GM21390 (cell line): ENCODE data around the gene FOXP1.

Experiments
- ATAC-seq: cut with Tn5 transposase; IDR thresholded peaks from one replicate; pipeline ENCODE4 v1.9.1; 2021; ENCODE audit not compliant: unreplicated experiment

FOXP1 gene

DNA sequence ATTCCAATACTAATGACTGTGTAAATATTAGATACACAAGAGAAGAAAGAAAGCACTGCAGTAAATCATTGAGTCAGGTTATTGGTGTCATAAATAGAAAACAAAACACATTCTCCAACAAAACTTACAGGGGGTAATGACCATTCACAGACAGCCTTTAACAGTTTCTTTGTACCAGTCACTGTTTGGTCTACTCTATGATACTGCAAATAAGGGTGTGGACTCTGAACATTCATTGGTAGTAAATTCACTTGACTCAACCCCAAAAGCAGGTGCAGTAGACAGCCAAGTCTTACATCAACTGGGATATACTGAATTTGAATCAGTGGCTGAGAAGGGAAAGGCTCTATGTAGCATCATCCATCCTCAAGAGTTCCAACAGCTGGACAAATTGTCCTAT, 463.5 kb downstream of the FOXP1 start:
- no peak for ATAC-seq

DNA sequence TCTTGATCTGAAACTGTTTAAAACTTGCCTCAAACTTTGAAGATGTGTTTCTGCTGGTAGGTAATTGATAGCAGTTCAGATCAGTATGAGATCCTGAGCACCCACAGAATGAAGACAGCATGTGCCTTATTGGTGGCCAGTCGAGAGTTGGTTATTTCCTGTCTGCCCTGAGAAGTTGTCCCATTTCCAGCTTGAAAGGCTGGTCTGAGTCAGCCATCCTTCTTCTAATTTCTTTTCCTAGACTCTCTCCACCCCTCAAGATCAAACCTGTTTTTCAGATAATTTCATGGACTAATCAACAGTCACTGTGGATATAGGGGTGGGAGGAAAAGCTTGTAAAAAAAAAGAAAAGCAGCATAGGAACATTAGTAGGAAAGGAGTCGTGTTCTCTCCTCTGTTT, 464.4 kb downstream of the FOXP1 start:
- no peak for ATAC-seq

DNA sequence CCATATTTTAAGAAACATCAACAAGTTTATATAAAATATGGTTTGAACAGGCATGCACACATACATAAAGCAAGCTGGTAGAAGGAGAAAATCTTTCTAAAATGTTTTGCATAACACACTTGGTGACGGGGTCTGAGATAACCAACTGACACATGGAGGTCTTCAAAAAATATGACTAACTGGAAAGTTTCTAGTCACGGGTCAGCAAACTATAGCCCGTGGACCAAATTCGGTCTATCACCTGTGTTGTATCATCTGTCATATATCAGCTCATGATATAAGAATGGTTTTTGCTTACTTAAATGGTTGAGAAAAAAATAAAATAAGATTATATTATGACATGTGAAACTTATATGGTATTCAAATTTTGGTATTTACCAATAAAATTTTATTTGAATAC, 465.1 kb downstream of the FOXP1 start:
- ATAC-seq = no peak

GRCh38 chr3:71117572-71118247, 465.8 kb downstream of the FOXP1 start:
- no peak for ATAC-seq

GRCh38 chr3:71114610-71115009, 468.9 kb downstream of the FOXP1 start:
- no peak for ATAC-seq

- ATAC-seq = no peak
Observed at GRCh38 chr3:71112576-71112975, 471.0 kb downstream of the FOXP1 start.

DNA sequence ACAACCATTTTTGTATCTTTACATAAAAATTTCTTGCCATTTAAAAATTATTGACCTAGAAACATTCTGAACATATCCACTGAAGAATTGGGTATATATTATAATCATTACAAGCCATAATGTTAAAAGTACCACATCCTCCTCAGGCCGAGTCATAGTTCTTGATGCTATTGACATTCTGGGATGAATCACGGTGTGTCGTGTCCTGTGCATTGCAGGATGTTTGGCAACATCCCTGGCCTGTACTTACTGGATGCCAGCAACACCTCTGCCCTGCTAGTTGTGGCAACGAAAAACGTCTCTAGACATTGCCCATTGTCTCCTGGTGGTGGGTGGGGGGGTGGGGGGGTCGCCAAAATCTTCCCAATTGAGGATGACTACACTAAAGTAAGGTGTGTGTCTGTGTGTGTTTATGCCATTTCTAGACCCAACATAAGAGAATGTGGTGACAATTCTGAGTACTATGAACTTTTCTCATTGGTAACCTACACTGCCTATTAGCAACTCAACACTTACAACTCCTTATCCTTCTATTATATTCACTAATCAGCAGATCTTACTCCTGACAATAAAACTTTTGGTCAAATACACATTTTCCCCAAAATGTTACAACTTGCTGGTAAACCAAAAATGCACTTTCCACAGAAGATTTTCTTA, 471.6 kb downstream of the FOXP1 start:
- no peak for ATAC-seq

GRCh38 chr3:71110385-71111222, 472.9 kb downstream of the FOXP1 start:
- ATAC-seq = no peak

- ATAC-seq = no peak
Observed at GRCh38 chr3:71109977-71110285, 473.6 kb downstream of the FOXP1 start.

GRCh38 chr3:71109241-71109976, 474.1 kb downstream of the FOXP1 start:
- no peak for ATAC-seq

- no peak for ATAC-seq
Observed at GRCh38 chr3:71107926-71108325, 475.6 kb downstream of the FOXP1 start.

DNA sequence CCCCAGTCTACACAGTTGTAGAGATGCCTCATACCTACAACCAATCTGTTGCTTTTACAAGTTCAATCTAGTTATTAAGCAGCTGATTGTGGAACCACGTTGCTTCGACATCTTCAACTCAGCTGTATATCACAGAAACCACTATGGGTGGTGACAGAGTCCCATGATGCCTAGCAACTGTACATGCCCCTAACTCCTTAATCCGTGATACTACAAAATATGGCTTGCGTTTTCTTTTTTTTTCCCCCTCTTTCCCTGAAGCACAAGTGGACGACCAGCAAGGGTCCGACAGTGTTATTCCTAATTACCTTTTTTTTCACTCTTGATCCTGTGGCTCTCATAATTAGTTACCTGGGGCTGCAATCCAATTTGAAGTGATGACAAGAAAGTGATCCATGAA, 478.6 kb downstream of the FOXP1 start:
- no peak for ATAC-seq

- ATAC-seq = no peak
Observed at GRCh38 chr3:71104556-71104955, 479.0 kb downstream of the FOXP1 start.

GRCh38 chr3:71104121-71104541, 479.4 kb downstream of the FOXP1 start:
- ATAC-seq = no peak

- ATAC-seq = no peak
Observed at GRCh38 chr3:71103430-71103921, 480.1 kb downstream of the FOXP1 start.

- ATAC-seq = no peak
Observed at GRCh38 chr3:71102111-71102983, 481.2 kb downstream of the FOXP1 start.

DNA sequence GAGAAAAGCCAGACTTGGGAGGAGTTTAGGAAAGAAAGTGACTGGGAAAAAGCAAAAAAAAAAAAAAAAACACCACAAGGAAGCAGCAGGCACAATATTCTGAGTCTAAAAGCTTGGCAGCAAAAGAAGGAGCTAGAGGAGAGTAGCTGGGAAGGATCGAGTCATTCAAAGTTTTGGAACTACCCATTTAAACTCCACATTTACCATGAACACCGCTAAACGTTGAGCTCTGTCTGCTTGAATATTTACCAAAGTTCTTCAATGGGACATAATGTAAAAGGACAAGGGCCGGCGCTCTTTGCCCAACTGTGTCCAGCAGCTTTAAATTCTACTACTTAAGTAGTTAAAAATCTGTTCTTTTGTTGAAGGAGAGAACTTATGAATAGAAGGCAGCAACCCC, 481.9 kb downstream of the FOXP1 start:
- no peak for ATAC-seq

DNA sequence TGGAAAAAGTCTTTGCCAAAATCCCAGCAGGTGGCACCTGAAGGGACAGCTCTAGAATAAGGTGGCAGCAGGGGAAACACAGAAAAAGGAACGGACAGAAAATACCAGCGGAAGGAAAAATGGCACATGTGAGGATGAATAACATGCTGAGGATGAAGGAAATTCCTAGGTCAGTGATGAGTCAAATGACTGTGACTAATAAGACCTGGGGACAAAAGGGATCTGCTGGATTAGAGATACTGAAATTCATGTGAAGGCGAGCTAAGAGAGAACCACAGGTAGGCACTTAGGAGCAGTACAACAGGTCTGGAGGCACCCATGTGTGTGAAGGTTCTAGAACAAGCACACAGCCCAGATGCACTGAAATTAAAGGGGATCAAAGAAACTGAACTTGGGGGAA, 482.5 kb downstream of the FOXP1 start:
- no peak for ATAC-seq

DNA sequence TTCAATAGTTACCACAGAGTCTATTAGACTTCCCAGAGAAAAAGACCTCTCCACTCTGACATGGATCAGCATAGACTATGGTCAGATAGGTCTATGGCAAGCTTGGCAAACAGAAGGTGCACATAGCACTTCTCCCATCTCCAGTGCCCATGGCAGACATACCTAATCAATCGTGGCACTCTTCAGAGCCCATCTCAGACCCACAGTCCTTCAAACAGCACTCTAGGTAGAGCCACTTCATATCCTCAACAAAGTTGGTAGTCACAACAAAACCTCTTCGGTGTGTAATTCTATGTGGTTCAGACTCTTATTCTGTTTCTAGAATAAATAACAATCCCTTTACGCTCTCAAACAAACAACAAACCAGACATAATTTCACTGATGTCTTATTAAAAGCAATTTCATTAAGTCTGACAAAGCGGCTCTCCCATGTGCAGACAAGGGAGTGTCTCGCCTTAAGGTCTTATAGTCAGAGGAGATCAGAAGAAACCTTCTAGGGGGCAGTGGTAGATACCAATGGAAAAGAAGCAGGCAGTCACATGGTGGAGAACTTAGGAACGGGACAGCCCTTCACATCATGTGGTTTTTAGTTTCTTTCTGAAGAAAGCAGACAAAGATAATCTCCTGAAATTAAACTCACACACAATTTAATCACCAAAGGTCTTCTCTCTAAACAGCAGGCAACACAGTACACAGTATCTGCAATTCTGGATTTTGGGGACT, 483.4 kb downstream of the FOXP1 start:
- no peak for ATAC-seq

DNA sequence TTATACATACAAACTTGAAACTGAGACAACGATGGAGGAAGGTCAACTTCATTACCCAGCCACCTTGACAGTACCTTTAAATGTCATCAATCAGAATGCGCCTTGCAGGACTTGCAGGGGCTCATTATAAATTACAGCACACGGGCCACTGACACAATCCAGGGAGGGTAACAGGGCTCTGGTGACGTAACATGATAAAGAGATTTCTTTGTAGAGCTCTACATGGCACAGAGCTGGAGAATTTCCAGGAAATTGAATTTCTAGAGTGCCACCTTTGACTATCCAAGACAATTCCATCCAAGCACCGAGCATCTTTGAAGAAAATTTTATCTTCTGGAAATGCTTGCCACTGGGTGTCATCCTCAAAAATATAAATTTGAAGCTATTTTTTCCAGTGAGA, 486.0 kb downstream of the FOXP1 start:
- no peak for ATAC-seq
